H1 (cell line): ENCODE measurements around the gene DCAF8.

Experiments used
- CTCF ChIP-seq, 3 experiments: IDR thresholded peaks; 1 replicate in 2 of 3; 2 replicates in 1 of 3; pipeline versions ENCODE4 v1.5.1 to v1.6.1; 2011; ENCODE audit warnings: low read length in 3 of 3, mild to moderate bottlenecking in 3 of 3, inconsistent platforms in 2 of 3, low read depth in 1 of 3, moderate library complexity in 1 of 3; ENCODE audit not compliant: insufficient read depth in 1 of 3; ENCODE audit errors: control extremely low read depth in 1 of 3
- EP300 ChIP-seq, 2 experiments: IDR thresholded peaks; 1 replicate in 1 of 2; 2 replicates in 1 of 2; pipeline ENCODE4 v1.6.1; 2011 to 2012; ENCODE audit warnings: low read depth in 2 of 2, low read length in 2 of 2, mild to moderate bottlenecking in 2 of 2, borderline replicate concordance in 1 of 2, inconsistent platforms in 1 of 2, moderate library complexity in 1 of 2
- GABPA ChIP-seq: IDR thresholded peaks from 2 replicates; pipeline ENCODE4 v1.6.1; 2011; ENCODE audit warnings: mild to moderate bottlenecking, low read length, moderate library complexity, borderline replicate concordance; ENCODE audit not compliant: insufficient read depth
- MAX ChIP-seq: IDR thresholded peaks from 2 replicates; pipeline ENCODE4 v1.6.1; 2012; ENCODE audit warnings: inconsistent platforms
- POLR2AphosphoS5 ChIP-seq: IDR thresholded peaks from 2 replicates; pipeline ENCODE4 v1.6.1; 2011; ENCODE audit warnings: low read depth, low read length
- SP4 ChIP-seq: IDR thresholded peaks from 2 replicates; pipeline ENCODE4 v1.6.1; 2012; ENCODE audit warnings: low read length, inconsistent platforms
- TAF1 ChIP-seq: IDR thresholded peaks from 2 replicates; pipeline ENCODE4 v1.6.1; 2011; ENCODE audit warnings: mild to moderate bottlenecking, low read depth, low read length
- YY1 ChIP-seq: IDR thresholded peaks from 2 replicates; pipeline ENCODE4 v1.6.1; 2011; ENCODE audit warnings: low read depth, mild to moderate bottlenecking, low read length

GRCh38 chr1:160243767-160244166 lies 18.6 kb downstream of the DCAF8 start:
- TF ChIP-seq EP300 (IDR thresholded peaks at IDR 0.05; ENCODE audit: borderline replicate concordance in 1 of 2, low read depth in 2 of 2, low read length in 2 of 2) (no peak), CTCF (IDR thresholded peaks at IDR 0.05; ENCODE audit: control extremely low read depth in 1 of 3, insufficient read depth in 1 of 3, low read depth in 1 of 3, low read length in 3 of 3) (no peak), TAF1 (no peak), GABPA (no peak), POLR2AphosphoS5 (no peak), MAX (no peak), SP4 (no peak), YY1 (no peak)
